Cardiac muscle cell (in vitro differentiated cells and primary cell): Measurements from ENCODE around the gene FBXO9. TPM values are rescaled to one million over a fixed set of nuclear protein-coding genes. Genes with fewer than 3 reads are reported as not detected.
A peak's percentile ranks its signal among the peaks of the same experiment; 100 is the strongest.

Source experiments
- DNase-seq, 2 donors: peaks; one replicate each; pipeline versions ENCODE4 v3.0.0 to v3.0.0-alpha.2; 2010 to 2017; ENCODE audit warnings: low read depth in 1 of 2, low spot score in 1 of 2
- H3K27ac ChIP-seq: fragments of 200-600 bp; sonication (generic); 2 replicates; pipeline ENCODE4 v1.5.1; 2016
- H3K27me3 ChIP-seq: fragments of 200-600 bp; sonication (generic); 2 replicates; pipeline ENCODE4 v1.6.0; 2016; ENCODE audit warnings: control low read depth
- H3K36me3 ChIP-seq: fragments of 200-600 bp; sonication (generic); 2 replicates; pipeline ENCODE4 v1.5.1; 2016; ENCODE audit warnings: control low read depth
- H3K4me1 ChIP-seq: fragments of 200-600 bp; sonication (generic); 2 replicates; pipeline ENCODE4 v1.8.1; 2017; ENCODE audit warnings: low read depth, mild to moderate bottlenecking, mixed run types
- H3K4me3 ChIP-seq: fragments of 200-600 bp; sonication (generic); 2 replicates; pipeline ENCODE4 v1.5.1; 2016; ENCODE audit warnings: mild to moderate bottlenecking
- H3K9me3 ChIP-seq: fragments of 200-600 bp; sonication (generic); 2 replicates; pipeline ENCODE4 v1.5.1; 2017; ENCODE audit warnings: low read depth, mild to moderate bottlenecking, control low read depth
- polyA plus RNA-seq: library from polyadenylated mRNA; unstranded; fragments of >200 nt; fragmentation: Nextera tagmentation; extraction: Ambion mirVana; gene quantifications from 2 replicates; pipeline ENCODE4 v1.2.1, GENCODE V29; 2016
- total RNA-seq: library from RNA; depleted of rRNA; stranded (reverse); fragments of >200 nt; gene quantifications from 2 replicates; pipeline ENCODE4 v1.2.3, GENCODE V29; 2016
- TF ChIP-seq, protein P1 (sequence below): IDR thresholded peaks from 2 replicates; pipeline ENCODE4 v1.5.1; 2012; ENCODE audit warnings: low read depth, mild to moderate bottlenecking, low read length

The FBXO9 gene
- total and polyA plus RNA-seq, 2 experiments from 2014 or later, result 69.9 to 182 TPM

DNA sequence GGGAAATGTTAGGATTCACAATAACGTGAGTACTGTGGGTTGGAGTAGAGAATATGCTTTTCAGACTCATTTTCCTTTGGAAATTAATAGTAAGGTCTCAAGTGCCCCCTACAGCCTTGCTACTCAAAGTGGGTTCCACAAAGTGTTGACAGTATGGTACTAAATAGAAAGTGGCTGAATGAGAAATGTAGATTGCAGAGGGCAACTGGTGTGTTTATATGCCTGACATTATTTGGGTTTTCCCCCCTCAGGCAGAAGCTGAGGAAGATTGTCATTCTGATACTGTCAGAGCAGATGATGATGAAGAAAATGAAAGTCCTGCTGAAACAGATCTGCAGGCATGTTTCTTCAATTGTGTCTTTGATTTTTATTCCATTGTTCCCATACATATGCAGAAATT, 5.6 kb downstream of the FBXO9 start:
- peaks cover 22% of the 10 kb centered on the region for H3K4me1 ChIP-seq
- TF ChIP-seq, protein P1, sequence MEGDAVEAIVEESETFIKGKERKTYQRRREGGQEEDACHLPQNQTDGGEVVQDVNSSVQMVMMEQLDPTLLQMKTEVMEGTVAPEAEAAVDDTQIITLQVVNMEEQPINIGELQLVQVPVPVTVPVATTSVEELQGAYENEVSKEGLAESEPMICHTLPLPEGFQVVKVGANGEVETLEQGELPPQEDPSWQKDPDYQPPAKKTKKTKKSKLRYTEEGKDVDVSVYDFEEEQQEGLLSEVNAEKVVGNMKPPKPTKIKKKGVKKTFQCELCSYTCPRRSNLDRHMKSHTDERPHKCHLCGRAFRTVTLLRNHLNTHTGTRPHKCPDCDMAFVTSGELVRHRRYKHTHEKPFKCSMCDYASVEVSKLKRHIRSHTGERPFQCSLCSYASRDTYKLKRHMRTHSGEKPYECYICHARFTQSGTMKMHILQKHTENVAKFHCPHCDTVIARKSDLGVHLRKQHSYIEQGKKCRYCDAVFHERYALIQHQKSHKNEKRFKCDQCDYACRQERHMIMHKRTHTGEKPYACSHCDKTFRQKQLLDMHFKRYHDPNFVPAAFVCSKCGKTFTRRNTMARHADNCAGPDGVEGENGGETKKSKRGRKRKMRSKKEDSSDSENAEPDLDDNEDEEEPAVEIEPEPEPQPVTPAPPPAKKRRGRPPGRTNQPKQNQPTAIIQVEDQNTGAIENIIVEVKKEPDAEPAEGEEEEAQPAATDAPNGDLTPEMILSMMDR, result peak; percentile 7
- H3K27ac ChIP-seq, result no peak overlapping the region
- H3K9me3 ChIP-seq, result no peaks in the 10 kb centered on the region
- H3K36me3 ChIP-seq, result peaks cover 23% of the 10 kb centered on the region
- no peak overlapping the region for H3K4me3 ChIP-seq
- no peaks in the 10 kb centered on the region for H3K27me3 ChIP-seq
- peak in 1 of 2 donors; percentile 30 for DNase-seq

DNA sequence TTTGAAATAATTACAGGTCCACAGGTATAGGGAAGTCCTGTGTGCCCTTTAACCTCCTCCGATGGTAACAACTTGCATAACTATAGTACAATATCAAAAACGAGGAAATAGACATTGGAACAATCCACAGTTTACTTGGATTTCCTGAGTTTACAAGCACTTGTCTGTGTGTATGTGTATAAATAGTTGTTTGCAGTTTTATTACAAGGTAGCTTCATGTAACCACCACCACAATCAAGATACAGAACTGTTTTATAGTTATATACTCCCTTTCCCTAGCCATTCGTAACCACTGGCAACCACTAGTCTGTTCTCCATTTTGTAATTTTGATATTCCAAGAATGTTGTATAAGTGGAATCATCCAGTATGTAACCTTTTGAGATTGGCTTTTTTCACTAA, 9.1 kb downstream of the FBXO9 start:
- Histone ChIP-seq H3K4me3 (no peak overlapping the region), H3K27ac (no peak overlapping the region), H3K36me3 (peaks cover 54% of the 10 kb centered on the region), H3K27me3 (no peaks in the 10 kb centered on the region), H3K4me1 (peaks cover 5% of the 10 kb centered on the region), H3K9me3 (no peaks in the 10 kb centered on the region)
- no peak for DNase-seq
- TF ChIP-seq, protein P1, result no peak

DNA sequence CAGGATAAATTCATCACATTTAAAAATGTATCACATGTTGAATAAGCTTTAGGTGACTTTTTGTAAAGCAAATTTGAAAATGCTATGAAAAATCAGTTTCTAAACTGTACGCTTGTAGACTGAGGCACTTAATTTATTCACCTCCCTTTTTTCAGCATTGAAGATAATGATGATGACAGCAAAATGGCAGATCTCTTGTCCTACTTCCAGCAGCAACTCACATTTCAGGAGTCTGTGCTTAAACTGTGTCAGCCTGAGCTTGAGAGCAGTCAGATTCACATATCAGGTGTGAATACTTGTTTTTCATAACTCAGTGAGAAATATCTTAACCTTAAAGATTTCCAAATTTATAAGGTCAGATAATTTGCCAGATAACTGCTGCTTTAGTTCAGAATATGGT, 15.6 kb downstream of the FBXO9 start:
- Histone ChIP-seq H3K27ac (no peak overlapping the region), H3K4me3 (no peak overlapping the region), H3K4me1 (no peaks in the 10 kb centered on the region), H3K36me3 (peaks cover 92% of the 10 kb centered on the region), H3K9me3 (no peaks in the 10 kb centered on the region), H3K27me3 (no peaks in the 10 kb centered on the region)
- DNase-seq, result no peak
- TF ChIP-seq, protein P1, result no peak

DNA sequence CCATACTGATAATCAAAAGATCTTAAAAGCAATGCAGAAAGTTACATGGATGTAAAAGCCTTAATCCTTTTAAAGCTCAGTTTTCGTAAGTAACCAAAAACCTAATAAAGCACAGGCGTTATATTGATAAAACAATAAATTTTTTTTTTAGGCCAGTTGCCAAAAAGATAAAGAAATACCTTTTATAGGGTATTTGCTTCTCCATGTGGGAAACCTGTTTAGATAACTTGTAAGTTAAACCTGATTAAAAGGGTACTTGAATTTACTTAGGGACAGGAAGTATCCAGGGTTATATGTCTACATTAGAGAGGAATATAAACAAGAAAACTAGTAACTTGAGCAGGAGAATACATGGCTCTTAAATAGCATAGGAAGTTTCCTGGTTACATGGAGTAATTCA, 21.1 kb downstream of the FBXO9 start:
- H3K4me1 ChIP-seq, result no peaks in the 10 kb centered on the region
- H3K36me3 ChIP-seq, result peaks cover 75% of the 10 kb centered on the region
- TF ChIP-seq, protein P1, result no peak
- no peaks in the 10 kb centered on the region for H3K27me3 ChIP-seq
- no peak overlapping the region for H3K4me3 ChIP-seq
- H3K27ac ChIP-seq, result no peak overlapping the region
- H3K9me3 ChIP-seq, result no peaks in the 10 kb centered on the region
- no peak for DNase-seq

GRCh38 chr6:53089948-53090347, 24.7 kb downstream of the FBXO9 start:
- H3K27ac ChIP-seq, result no peak overlapping the region
- no peak for DNase-seq
- no peak overlapping the region for H3K4me3 ChIP-seq
- TF ChIP-seq, protein P1, result no peak
- no peaks in the 10 kb centered on the region for H3K27me3 ChIP-seq
- H3K36me3 ChIP-seq, result peaks cover 73% of the 10 kb centered on the region
- no peaks in the 10 kb centered on the region for H3K9me3 ChIP-seq
- no peaks in the 10 kb centered on the region for H3K4me1 ChIP-seq

- peaks cover 74% of the 10 kb centered on the region for H3K36me3 ChIP-seq
- no peak overlapping the region for H3K27ac ChIP-seq
- no peaks in the 10 kb centered on the region for H3K4me1 ChIP-seq
- no peak overlapping the region for H3K4me3 ChIP-seq
- peak in 1 of 2 donors; percentile 31 for DNase-seq
- TF ChIP-seq, protein P1, result no peak
- H3K9me3 ChIP-seq, result no peaks in the 10 kb centered on the region
- H3K27me3 ChIP-seq, result no peaks in the 10 kb centered on the region
Observed at GRCh38 chr6:53090576-53090975, 25.4 kb downstream of the FBXO9 start.
